Activated CD4-positive, alpha-beta T cell treated with anti-CD3 and anti-CD28 coated beads, Interleukin-10, Interleukin-2, amounts not matched to agents 100 ng/mL and 50 ng/mL, durations not matched to agents 16 hours and 8 hours (primary cell): ENCODE measurements around the gene BANF2.
"Not testable (repeated sequence)": the region's sequence is repeated elsewhere in the genome, so short reads cannot be mapped to it uniquely, and the experiment has no call there.

Source experiments
- DNase-seq: peaks from one replicate; pipeline ENCODE4 v3.0.0-alpha.2; 2020

Gene BANF2

DNA sequence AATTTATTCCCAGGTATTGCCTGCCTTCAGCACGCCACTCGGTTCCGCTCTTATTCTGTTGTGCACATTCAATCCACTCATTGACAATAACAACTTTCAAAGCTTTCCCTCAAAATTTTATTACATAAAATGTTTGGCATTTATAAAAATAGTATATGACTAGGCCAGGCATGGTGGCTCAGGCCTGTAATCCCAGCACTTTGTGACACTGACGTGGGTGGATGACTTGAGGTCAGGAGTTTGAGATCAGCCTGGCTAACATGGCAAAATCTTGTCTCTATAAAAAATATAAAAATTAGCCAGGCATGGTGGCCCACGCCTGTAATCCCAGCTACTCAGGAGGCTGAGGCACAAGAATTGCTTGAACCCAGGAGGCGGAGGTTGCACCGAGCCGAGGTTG lies 70.0 kb downstream of the BANF2 start:
- DNase-seq, result not testable (repeated sequence)

DNA sequence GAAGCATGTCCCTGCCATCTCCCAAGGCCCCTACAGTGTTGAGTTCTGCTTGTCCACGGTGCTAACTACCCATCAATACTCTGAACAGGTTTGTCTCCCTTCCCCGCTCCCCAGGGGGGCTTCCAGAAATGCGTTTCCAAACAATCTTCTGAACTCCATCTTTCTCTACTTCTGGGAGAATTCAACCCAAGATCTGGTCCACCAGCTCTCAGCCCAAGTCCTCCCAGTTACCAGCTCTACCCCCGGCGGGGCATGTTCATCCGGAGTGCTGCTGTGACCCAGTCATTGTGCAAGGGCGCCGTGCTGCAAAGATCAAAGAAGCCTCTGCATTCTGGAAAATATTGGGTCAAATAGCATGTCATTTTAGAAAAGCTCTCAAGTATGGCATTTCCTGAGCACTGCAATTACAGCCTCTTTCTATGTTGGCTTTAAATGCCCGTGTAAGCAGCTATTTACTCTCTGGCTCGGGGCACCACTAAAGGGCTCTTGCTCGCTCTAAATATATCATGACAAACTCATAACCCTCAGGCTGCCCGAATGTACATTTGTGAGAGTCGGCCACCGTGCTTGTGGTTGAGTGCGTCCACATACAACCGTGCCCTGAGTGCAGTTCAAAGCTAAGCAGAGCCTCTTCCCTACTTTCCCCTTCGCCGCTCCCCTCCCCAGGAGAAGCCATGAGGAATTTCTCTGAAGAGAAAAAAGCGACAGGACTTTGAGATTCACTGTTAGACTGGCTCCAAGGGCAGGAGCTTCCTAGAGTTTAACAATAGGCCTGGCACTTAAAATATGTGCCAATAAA lies 71.6 kb downstream of the BANF2 start:
- no peak for DNase-seq

DNA sequence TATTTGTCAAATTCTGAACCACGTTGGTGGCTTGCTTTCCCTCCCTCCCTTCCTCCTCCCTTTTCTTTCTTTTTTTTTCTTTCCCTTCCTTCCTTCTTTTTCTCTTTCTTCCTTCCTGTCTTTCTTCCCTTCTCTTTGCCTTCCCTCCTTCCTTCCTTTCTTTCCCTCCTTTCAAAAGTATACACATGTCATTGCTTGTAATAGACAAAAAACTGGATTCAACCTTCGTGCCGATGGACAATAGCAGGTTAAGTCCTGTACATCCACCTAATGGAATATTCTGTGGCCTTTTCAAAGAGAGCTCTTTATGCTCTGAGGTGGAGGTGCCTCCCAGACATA lies 72.2 kb downstream of the BANF2 start:
- no peak for DNase-seq

DNA sequence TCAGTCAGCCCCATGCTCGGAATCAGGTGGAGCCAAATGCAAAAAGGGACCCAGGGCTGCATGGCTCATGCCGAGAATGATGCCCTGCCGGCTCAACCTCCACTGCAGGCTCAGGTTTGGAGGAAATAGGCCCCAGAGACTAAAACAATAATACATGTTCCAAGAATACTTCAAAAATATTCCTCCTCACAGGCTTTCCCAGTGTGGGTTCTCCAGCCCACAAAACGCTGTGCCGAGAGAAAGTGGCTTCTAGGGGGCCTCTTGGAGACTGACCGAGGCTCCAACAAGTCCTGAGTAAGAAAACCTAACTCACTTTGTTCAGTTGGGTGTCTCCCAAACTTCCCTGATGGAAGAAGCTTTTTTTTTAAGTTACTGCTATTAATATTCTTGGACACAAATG lies 73.9 kb downstream of the BANF2 start:
- no peak for DNase-seq

DNA sequence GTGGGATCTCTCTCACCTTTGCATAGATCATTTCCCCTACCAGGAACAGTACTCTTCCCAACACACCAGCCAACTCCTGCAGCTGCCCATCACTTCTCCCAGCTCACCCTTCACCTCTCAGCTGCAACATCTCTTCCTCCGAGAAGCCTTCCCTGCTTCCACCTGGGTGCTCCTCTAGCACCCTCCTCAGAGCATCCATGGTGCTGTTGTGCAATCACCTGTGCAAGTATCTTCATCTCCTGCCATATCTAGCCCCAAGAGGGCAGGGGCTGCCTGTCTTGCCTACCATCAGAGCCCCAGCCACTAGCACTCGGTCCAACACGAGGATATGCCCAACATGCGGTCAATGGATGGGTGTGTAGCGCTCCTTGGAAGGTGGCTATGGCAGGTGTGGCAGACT lies 75.8 kb downstream of the BANF2 start:
- no peak for DNase-seq

DNA sequence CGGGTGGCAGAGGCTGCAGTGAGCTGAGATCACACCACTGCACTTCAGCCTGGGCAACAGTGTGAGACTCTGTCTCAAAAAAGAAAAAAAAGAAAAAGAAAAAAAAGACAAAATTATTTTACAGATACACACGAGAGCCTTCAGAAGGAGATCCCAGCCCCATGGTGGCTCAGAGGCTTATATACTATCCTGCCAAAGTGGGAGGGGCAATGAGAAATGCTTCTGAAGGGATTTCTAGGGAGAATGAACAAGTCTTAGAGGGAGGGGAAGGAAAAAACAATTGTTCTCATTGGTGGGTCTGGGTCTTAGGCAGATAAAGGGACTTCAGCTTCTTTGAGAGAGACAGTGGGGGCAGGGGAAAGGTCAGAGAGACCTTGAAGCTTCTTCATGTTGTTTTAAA lies 76.8 kb downstream of the BANF2 start:
- no peak for DNase-seq

DNA sequence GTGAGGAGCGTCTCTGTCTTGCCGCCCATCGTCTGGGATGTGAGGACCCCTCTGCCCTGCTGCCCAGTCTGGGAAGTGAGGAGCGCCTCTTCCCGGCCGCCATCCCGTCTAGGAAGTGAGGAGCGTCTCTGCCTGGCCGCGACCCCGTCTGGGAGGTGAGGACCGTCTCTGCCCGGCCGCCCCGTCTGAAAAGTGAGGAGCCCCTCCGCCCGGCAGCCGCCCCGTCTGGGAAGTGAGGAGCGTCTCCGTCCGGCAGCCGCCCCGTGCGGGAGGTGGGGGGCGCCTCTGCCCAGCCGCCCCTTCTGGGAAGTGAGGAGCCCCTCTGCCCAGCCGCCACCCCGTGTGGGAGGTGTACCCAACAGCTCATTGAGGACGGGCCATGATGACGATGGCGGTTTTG lies 79.2 kb downstream of the BANF2 start:
- DNase-seq, result not testable (repeated sequence)

DNA sequence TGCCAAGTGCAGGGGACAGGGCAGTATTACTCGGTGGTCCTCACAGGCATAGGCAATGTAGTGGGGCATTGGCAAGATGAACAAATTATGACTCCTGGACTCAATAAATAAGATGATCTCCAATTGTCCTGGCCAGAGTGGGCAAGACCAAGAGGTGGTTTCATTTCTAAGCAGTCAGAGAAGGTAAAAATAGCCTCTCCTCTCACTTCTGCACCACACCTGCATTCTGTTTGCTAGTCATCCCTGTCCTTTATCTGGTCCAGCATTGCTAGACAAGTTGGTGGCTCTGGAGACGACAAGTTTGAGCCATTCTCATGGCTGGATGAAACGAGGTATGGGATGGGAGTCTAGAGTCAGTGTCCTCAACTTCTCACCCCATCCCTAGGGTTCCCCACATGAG lies 83.0 kb downstream of the BANF2 start:
- DNase-seq, result no peak

DNA sequence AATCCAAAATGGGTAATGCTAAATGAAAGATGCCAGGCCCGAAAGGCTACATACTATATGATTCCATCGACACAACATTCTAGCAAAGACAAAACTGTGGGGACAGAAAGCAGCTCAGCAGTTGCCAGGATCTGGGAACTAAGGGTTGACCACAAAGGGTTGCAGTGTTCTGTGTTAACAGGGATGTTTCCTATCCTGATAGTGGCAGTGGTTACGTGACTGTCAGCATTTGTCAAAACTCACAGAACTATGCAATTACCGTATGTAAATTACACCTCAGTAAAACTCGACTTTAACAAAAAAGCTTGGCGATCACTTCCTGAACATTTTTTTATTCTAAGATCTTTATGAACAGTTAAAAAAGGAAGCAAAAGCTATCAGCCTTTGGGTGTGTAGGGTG lies 83.9 kb downstream of the BANF2 start:
- DNase-seq, result no peak

DNA sequence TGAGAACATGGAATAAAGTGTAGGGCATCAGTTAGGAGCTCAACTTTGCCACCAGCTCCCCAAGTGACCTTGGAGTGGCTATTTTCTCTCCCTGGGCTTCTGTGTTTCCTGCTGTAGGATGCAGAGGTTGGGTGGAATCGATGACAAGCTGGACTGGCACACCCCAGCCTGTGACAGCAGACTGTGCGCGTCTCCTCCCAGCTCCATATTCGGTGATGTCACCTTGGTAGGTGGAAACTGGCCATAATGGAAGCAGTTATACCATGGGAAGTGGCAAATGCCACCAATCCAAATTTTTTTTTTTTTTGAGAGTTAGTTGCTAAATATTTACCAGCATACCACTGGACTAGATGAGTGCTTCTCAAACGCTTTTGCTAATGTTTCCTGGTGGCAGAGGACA lies 85.2 kb downstream of the BANF2 start:
- no peak for DNase-seq
